ENCODE data around the gene DLGAP3.
"Not testable (repeated sequence)": the region's sequence is repeated elsewhere in the genome, so short reads cannot be mapped to it uniquely, and the experiment has no call there.

The DLGAP3 gene

DNA sequence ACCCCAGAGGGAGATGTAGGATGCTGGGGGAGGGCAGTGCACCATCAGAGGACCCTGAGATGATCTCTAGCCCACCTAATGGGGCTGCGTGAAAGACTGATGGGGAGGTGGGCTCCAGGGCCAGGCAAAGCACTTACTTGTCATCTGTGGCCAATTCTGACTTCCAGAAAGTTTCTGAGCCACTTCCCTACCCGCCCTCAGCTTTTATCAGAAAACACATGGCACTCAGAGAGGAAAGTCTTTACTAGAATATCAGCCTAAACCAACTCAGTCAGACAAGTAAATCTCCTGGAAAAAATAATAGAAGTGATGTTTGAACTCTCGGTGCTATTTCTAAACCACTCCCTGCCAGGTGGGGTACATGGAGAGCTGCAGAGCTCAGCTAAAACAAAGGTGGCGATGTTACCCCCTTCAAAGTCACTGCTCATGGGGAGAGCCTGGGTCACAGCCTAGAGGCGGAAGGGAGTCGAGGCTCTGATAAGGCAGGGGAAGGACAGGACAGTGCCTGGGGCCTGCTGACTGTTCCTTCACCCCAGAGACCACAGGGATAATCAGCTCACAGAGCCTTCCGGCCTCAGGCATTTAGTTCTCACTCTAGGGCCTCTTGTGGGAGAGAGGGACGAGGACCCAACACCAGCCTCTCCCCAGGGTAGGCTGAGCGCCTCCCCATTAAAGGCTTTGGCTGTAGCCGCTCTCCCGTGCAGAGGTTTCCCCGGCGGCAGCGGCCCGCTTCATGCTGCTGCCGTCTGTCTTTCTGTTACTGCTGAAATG is 84.1 kb downstream of the DLGAP3 start:
- Histone ChIP-seq H3K4me3 (no peak overlapping the region), H3K27ac (peak overlapping the region in 1 of 21 experiments; percentile 21)

DNA sequence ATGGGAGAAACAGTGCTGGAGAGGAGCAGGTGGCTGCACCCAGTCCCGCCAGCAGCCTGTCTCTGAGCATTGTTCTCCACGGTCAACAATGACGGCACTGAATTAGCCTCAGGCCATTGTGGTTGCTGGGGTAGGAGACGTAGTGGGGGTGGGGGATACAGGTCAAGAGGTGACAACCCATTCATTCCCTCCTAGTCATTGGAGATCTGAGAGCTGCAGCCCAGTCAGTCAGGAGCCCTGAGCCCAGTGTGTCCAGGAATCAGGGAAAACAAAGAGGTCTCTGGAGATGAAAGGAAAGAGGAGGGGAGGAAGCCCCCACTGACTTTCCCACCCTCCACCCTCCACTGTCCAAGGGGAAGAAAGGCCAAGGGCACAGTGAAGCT is 85.2 kb downstream of the DLGAP3 start:
- H3K4me3 ChIP-seq: no peak overlapping the region
- no peak overlapping the region for H3K27ac ChIP-seq

DNA sequence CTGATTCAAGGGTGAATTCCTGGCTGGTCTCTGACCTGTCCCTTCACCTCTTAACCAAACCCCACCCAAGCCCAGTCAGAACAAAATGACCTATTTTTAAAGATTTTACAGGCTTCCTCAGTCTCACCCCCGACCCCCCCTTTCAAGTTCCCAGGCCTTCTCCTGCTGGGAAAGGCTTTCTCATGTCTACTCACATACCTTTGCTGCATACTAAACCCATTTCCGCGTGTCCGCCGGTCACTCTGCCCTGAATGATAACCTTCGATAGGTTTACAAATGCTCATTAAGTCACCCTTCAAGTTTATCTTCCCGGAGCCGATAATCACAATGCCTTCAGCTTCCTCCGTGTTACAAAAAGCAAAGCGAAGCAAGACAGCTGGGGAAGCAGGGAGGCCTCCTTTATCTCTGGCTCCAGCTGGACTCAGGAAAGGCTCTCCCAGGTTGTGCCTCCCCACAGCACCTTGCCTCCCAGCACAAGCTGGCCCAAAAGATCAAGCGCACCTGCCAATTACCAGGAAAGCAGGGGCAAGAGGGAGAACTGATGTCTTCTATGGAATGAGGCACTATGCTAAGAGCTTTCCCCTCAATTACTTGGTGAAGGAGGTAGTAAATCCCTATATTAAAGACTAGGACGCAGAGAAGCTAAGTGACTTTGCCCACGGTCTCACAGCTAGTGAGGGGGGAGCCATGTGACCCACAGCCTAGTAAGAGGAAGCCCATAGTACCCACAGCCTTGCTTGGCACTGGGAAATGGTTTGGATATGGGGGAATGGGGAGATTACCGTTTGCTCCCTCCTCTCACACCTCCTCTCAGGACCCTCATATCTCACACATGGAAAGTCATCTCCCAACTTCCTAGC is 85.8 kb downstream of the DLGAP3 start:
- Histone ChIP-seq H3K27ac (peak overlapping the region in 1 of 21 experiments; percentile 36), H3K4me3 (no peak overlapping the region)

DNA sequence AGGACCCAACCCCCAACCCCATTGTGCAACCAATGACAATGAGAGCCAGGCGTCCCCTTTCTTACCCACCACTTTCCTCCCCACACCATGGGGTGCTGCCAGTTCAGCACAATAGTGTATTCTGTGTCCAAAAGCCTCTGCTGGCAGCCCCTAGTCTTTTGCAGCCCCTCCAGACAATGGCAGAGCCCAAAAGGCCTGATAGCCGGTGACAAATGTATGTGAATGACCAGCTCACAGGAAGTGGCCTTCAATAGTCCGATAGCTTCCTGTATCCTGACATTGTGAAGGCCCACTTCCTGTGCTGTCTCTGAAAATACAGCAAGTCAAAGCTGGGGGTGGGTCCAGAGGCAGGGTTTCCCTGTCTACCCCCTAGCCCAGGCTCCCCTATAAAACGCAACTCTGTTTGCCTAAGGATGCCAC is 86.5 kb downstream of the DLGAP3 start:
- Histone ChIP-seq H3K27ac (peak overlapping the region in 1 of 21 experiments; percentile 36), H3K4me3 (no peak overlapping the region)

DNA sequence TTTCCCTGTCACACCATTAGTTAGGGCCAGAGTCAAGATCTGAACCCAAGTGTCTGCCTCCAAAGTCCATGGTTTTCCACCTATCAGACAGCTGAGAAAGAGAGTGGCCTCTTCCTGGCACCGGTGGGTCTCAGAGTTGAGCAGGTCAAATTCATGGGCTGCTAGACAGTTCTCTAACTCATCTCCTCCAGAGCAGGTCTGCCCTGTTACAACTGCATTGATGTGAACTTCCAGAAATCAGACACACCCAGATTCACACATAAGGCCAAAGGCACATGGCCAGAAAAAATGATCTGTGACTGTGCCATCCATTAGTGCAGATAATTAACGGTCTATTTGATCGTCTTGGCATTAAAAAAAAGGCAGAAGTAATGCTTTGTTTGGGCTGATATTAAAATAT is 87.4 kb downstream of the DLGAP3 start:
- Histone ChIP-seq H3K4me3 (no peak overlapping the region), H3K27ac (peak overlapping the region in 1 of 21 experiments; percentile 33)

DNA sequence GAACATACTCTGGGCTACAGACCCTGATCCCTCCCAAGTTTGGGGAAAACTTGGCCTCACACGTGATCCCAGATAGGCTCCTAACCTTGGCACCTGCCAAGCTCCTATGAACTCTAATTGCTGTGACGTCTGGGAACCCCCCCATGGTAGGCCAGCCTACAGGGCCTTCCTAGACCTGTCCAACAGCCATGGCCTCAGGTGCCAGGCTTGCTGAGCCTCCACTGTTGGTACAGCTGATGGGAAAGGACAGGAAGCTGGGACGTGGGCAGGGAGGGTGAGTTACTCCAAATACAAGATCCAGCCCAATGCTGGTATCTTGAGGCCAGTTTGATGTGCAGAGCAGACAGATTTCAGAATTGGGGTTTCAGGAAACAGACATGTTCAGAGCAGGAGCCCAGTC is 89.0 kb downstream of the DLGAP3 start:
- Histone ChIP-seq H3K27ac (no peak overlapping the region), H3K4me3 (no peak overlapping the region)

DNA sequence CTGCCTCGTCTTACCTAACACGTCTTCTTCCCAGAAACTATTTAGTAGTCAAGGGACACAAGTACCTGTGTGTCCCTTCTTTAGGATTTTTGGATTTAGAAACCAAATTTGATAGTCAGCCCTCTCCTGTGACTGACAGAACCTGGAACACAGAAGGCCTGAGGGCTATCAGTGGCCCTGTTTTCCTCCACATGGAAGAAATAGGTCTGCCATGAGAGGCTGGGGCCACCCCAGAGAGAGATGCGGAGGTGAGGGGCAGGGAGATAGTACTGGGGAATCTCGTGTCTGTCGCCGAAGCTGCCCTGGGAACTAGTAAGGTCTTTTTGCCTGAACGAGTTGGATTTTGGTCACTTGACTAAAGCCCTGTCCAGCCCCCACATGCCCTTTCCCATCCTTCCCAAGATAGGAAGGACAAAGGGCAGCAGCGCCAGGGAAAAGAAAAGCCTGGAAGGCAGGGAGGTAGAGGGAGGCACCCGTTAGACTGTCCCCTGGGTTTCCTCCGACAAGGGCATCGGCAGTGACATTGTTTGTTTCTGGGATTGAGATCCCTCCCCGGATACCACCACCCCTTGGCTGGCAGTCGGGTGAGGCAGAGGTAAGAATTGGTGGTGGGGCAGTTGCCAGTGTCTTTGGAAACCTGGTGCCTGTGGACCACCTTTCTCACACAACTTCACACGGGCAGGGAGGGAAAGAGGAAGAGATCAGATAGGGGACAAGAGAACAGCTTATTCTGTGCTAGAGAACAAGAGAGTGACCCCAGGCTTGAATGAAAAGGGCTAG is 89.7 kb downstream of the DLGAP3 start:
- H3K27ac ChIP-seq: no peak overlapping the region
- H3K4me3 ChIP-seq: no peak overlapping the region

DNA sequence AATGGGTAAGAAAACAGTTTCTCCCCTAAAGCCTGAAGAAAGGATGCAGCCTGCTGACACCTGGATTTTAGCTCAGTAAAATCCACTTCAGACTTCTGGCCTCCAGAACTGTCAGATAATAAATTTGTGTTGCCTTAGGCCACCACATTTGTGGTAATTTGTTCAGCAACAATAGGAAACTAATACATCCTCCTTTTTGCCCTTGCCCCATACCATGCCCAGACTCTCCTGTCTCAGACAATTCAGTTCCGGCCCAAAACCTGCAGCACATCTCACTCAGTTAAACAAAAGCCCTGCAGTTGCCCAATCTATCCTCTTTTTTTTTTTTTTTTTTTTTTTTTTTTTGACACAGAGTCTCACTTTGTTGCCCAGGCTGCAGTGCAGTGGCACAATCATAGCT is 95.7 kb downstream of the DLGAP3 start:
- H3K27ac ChIP-seq: no peak overlapping the region

DNA sequence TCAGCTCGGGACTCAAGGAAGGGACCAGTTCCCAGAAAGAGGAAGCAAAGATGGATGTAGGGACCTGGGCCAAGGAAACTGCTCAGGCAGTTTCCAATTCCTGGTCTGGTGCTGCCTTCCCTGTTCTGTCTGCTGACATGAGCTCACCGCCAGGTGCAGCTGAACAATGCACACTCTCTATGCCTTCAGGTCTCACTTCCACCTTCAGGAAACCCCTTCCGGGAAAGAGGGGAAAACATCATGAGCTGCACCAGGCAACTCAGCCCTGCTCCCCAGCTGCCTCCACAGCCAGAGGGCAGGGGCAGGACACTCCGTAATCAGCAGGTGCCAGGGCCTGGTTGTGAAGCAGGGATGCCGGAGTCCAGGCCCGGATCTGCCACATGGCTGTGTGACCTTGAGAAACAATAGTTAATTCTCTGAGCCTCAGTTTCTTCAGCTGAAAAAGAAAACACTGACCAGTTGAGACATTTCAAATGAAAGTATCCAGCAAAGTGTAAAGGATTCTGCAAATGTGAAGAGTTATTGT is 97.7 kb downstream of the DLGAP3 start:
- peak overlapping the region in 2 of 21 experiments; percentile 28 to 37 for H3K27ac ChIP-seq
- no peak overlapping the region for H3K4me3 ChIP-seq

More for the DNA sequence above, 95.7 kb downstream of the DLGAP3 start:
- no peak overlapping the region for H3K4me3 ChIP-seq

DNA sequence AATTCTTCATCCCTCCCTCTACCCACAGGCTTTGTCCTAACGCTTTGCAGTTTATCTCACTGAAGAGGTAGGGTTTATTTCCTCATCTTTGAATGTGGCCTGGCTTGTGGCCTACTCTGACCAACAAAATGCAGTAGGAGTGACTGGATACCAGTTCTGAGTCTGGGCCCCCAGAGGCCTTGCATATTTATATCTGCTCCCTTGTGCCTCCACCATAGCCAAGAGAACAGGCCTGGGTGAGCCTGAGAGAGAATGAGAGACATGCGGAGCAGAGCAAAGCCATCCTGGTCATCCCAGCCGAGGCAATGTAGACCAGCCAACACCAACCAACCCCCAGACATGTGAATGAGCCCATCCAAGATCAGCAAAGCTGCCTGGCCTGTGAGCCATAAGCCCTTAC is 100.2 kb downstream of the DLGAP3 start:
- H3K4me3 ChIP-seq: no peak overlapping the region
- no peak overlapping the region for H3K27ac ChIP-seq

DNA sequence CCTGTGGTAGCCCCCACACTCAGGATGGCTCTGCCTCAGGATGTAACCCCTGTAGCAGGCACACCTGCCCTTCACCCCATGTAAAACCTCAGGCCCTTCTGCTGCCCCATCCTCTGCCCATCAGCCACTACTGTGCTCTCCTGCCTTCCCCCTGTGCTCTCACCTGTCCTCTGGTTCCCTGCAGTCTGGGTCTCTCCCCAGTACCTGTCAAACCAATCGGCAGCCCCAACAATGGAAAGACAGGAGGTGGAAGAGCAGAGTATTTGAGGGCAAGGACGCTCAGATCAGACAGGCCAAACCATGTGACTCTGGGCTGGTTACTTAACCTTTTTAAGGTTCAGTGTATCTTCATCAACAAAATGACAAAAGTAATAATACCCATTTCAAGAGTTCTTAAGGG is 100.8 kb downstream of the DLGAP3 start:
- Histone ChIP-seq H3K27ac (no peak overlapping the region), H3K4me3 (no peak overlapping the region)

DNA sequence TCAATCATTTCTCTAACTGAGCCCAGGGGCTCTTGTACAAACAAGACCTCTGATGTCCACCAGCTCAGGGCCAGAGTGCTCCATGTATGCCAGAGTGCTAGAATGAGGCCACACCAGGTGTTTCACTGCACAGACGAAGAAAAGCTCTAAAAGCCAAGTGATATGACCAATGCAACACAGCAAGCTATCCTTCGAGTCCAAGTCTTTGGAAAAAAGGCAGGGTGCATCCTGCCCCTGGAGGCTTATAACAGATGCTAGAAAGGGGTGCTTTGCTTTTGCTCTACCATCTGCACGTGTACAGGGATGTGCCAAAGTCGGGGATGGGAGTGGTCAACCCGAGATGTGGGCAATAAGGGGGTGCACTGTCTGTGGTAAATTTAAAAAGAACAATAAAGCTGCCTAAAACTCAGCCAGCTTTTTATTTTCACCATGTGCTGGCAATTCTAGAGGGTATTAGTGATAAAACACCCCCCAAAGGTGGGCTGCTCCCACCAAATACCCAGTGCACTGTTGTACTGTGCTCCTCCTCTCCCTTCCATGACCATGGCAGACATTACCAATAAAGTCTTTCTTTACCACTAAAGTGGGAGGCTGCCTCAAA is 102.0 kb downstream of the DLGAP3 start:
- H3K27ac ChIP-seq: no peak overlapping the region

DNA sequence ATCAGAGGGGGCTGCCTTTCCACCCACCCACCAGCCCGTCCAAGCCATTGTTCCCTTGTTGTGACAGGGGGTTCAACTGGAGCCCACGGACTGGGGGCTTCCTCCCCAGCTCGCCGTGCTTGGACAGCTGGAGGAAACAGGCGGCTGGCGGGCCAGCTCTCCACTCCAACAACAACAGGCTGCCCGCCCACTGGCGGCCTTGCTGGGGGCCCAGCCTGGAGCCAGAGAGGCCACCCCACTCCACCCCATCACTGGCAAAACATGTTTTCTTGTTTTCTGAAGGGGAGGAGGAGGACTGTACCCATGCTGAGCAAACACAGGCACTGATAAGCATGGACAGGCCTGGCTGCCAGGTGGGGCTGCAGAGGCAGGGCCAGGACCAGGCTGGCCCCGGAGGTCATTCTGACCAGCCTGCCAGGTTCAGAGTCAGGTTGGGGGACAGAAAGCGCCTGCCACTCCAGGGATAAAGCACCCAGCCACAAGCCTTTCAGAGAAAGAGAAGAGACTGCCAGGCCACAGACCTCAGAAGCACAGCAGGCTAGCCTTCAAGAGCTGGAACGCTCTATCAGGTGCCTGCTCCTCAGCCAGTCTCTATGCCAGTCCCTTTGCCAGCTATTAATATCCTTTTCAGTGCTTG is 103.9 kb downstream of the DLGAP3 start:
- Histone ChIP-seq H3K4me3 (no peak overlapping the region), H3K27ac (no peak overlapping the region)

More for the DNA sequence above, 102.0 kb downstream of the DLGAP3 start:
- H3K4me3 ChIP-seq: no peak overlapping the region

DNA sequence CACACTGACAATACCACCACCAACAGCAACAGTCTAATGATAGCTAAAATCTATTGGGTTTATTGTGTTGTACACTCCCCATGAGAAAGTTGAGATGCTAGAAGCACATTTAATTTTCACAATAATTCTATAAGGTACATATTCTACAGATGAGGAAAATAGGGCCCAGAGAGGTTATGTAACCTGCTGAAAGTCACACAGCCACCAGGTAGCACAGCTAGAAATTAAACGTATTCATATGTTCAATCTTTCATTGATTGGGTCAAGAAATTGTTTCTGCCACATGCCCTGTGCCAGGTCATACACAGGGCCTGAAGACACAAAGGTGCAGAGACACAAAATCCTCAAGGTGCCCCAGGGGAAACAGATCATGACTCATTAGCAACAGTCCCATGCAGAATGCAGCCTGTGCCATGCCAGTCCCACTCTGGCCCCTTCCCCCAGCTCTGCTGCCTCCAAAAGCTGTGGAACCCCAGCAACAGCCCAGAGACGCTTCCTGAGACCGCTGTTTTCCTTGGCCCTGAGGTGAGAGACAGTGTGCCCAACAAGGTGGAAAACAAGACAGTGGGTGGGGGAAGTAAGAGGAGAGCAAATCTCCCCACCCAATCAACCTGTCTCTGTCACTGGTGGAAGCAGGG is 104.5 kb downstream of the DLGAP3 start:
- Histone ChIP-seq H3K4me3 (no peak overlapping the region), H3K27ac (no peak overlapping the region)

DNA sequence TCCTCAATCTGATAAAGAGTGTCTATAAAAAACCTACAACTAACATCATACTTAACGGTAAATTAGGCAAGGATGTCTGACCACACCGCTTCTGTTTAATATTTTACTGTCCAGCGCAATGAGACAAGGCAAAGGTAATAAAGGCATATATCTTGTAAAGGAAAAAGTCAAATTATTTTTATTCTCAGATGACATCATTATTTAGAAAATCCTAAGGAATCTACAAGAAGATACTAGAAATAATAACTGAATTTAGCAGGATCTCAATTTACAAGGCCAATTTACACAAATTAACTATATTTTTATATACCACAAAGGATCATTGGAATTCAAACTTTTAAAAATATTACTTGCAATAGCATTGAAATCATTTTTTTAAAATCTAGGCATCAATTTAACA is 107.2 kb downstream of the DLGAP3 start:
- H3K4me3 ChIP-seq: no peak overlapping the region
- H3K27ac ChIP-seq: no peak overlapping the region

DNA sequence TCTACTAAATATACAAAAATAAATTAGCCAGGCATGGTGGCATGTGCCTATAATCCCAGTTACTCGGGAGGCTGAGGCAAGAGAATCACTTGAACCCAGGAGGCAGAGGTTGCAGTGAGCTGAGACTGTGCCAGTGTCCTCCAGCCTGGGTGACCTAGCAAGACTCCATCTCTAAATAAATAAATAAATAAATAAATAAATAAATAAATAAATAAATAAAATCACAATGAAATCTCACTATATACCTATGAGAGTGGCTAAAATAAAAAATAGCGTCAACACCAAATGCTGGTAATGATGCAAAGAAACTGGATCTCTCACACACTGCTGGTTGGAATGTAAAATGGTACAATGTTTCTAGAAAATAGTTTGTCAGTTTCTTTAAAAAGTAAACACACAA is 110.6 kb downstream of the DLGAP3 start:
- H3K27ac ChIP-seq, H3K4me3 ChIP-seq: not testable (repeated sequence)

DNA sequence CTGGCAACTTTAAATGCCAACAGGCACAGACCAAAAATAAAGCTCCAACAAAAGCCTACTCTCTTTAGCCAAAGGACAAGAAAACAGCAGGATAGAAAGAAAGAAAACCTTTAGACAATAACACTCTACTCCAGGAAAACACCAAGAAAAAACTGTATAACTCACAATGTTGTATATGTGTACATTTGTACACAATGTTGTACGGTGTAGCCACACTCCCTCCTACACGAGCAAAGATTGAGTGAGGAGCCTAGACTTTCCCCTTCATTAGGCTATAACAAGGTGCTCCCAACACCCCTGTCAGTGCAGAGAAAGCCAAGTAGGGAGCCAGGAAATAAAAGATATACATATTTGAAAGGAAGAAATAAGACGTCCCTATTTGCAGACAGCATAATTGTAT is 112.7 kb downstream of the DLGAP3 start:
- no peak overlapping the region for H3K27ac ChIP-seq

DNA sequence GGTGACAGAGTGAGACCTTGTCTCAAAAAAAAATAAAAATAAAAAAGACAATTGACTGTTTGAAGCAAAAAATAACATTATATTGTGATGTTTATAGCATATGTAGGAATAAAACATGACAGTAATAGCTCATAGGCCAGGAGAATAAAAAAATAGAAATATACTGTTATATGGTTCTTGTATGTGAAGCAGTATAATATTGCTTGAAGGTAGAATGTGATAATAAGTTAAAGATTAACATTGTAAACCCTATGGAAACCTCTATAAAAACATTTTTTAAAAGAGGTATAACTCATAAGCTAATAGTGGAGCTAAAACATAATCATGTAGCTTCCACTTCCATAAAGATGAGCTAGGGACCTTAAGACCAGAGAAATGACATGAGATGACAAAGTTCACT is 113.1 kb downstream of the DLGAP3 start:
- no peak overlapping the region for H3K27ac ChIP-seq

More for the DNA sequence above, 112.7 kb downstream of the DLGAP3 start:
- H3K4me3 ChIP-seq: no peak overlapping the region

More for the DNA sequence above, 113.1 kb downstream of the DLGAP3 start:
- no peak overlapping the region for H3K4me3 ChIP-seq

Measured in skin epidermis (tissue), 12 donors.